Upper lobe of left lung (tissue), 6 donors: ENCODE measurements around the gene PRKCE. TPM values are rescaled to one million over a fixed set of nuclear protein-coding genes. Genes with fewer than 3 reads are reported as not detected.
A peak's percentile ranks its signal among the peaks of the same experiment; 100 is the strongest.

Experiments used
- ATAC-seq, 2 donors: fragments of 200-7000 bp; cut with Tn5 transposase; one replicate each; pipeline ENCODE4 v1.9.1; 2022; ENCODE audit warnings: mild to moderate bottlenecking in 2 of 2, moderate library complexity in 2 of 2; ENCODE audit not compliant: low FRiP score in 2 of 2
- DNase-seq, 2 donors: peaks; one replicate each; pipeline ENCODE4 v3.0.0-alpha.2; 2019 to 2020
- H3K27ac ChIP-seq, 4 donors: fragments of 200-600 bp; sonication (generic); one replicate each; pipeline ENCODE4 v1.5.1; 2016 to 2019
- H3K27me3 ChIP-seq, 4 donors: fragments of 200-600 bp; sonication (generic); one replicate each; pipeline ENCODE4 v1.5.1; 2017 to 2019
- H3K36me3 ChIP-seq, 4 donors: fragments of 200-600 bp; sonication (generic); one replicate each; pipeline ENCODE4 v1.5.1; 2016 to 2019
- H3K4me1 ChIP-seq, 4 donors: fragments of 200-600 bp; sonication (generic); one replicate each; pipeline ENCODE4 v1.5.1; 2018 to 2019
- H3K4me3 ChIP-seq, 4 donors: fragments of 200-600 bp; sonication (generic); one replicate each; pipeline ENCODE4 v1.5.1; 2017 to 2019; ENCODE audit warnings: mild to moderate bottlenecking in 2 of 4, moderate library complexity in 1 of 4
- H3K9me3 ChIP-seq, 4 donors: fragments of 200-600 bp; sonication (generic); one replicate each; pipeline ENCODE4 v1.5.1; 2018 to 2019
- EP300 ChIP-seq, 4 donors: sonication (generic); formaldehyde crosslinking; IDR thresholded peaks; one replicate each; pipeline ENCODE4 v1.5.1; 2017; ENCODE audit warnings: antibody characterized with exemption in 4 of 4, control low read depth in 2 of 4
- POLR2A ChIP-seq, 4 donors: fragments of 450-650 bp; IDR thresholded peaks; one replicate each; pipeline ENCODE4 v1.5.1; 2016 to 2017; ENCODE audit warnings: antibody characterized with exemption in 4 of 4, mild to moderate bottlenecking in 2 of 4
- POLR2AphosphoS5 ChIP-seq, 2 donors: sonication (generic); formaldehyde crosslinking; IDR thresholded peaks; one replicate each; pipeline ENCODE4 v1.5.1; 2017; ENCODE audit warnings: antibody characterized with exemption in 2 of 2
- WGBS, 2 donors: methylation state at CpG; one replicate each; pipeline ENCODE4 v1.1.5; 2017 to 2018; 5-methylcytosine and 5-hydroxymethylcytosine counted together
- total RNA-seq, 6 donors: library from RNA; depleted of rRNA in 4 of 6; stranded (reverse); fragments of >200 nt in 4 of 6; gene quantifications; one replicate each; pipeline versions ENCODE4 v1.1.0 to v1.2.1, GENCODE V29; 2016 to 2021
- TF ChIP-seq, protein P1 (sequence below), 6 experiments: fragments of 450-650 bp in 4 of 6; fragments of 200-600 bp in 2 of 6; sonication (generic) in 2 of 6; IDR thresholded peaks; one replicate each; pipeline ENCODE4 v1.5.1; 2016 to 2019; ENCODE audit warnings: antibody characterized with exemption in 6 of 6
- donor health status: DM: no; HTN: no; CAD: no; lungs with moderate emphysema.
- donor health status: DM: no; HTN: yes; CAD: no; lungs with severe emphysema.

The PRKCE gene
- total RNA-seq, 6 donors from 2014 or later = 54.9 to 124 (median 75.6) TPM

DNA sequence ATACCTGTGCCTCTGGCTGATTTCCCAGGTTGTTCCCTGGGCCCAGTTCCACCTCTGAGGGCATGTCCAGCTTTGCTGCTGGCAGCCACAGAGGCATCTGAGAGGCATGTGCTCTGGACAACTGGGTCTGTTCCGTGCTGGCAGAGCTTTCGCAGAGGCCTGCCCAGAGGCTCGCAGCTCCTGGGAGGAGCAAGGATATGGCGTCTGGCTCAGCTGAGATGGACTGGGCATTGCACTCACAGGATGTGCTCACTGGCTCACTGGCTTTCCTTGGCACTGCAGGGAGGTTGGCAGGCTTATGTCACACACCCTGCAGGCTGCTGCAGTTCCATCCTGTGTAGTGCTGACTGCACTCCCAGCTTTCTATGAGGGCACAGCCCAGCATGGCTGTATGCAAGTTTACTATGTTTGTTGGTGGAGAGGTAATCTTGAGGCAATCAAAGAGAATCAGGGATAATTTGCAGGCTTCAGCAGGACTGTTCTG is 172.3 kb downstream of the PRKCE start:
- H3K4me1 ChIP-seq = peaks cover 50 to 71% (median 57%) of the 10 kb centered on the region in 4 donors
- H3K9me3 ChIP-seq = no peaks in the 10 kb centered on the region
- H3K27ac ChIP-seq = peak overlapping the region; percentile 76 to 87 (median 80)
- TF ChIP-seq, protein P1, sequence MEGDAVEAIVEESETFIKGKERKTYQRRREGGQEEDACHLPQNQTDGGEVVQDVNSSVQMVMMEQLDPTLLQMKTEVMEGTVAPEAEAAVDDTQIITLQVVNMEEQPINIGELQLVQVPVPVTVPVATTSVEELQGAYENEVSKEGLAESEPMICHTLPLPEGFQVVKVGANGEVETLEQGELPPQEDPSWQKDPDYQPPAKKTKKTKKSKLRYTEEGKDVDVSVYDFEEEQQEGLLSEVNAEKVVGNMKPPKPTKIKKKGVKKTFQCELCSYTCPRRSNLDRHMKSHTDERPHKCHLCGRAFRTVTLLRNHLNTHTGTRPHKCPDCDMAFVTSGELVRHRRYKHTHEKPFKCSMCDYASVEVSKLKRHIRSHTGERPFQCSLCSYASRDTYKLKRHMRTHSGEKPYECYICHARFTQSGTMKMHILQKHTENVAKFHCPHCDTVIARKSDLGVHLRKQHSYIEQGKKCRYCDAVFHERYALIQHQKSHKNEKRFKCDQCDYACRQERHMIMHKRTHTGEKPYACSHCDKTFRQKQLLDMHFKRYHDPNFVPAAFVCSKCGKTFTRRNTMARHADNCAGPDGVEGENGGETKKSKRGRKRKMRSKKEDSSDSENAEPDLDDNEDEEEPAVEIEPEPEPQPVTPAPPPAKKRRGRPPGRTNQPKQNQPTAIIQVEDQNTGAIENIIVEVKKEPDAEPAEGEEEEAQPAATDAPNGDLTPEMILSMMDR (IDR thresholded peaks at IDR 0.05) = peak in 1 of 6 experiments; percentile 40
- TF ChIP-seq POLR2AphosphoS5 (IDR thresholded peaks at IDR 0.05) (peak in 1 of 2 donors; percentile 63), EP300 (IDR thresholded peaks at IDR 0.05) (no peak), POLR2A (IDR thresholded peaks at IDR 0.05) (no peak)
- H3K27me3 ChIP-seq = no peaks in the 10 kb centered on the region
- no peaks in the 10 kb centered on the region for H3K36me3 ChIP-seq
- 20% methylated on average over 4 of the region's 4 CpGs; no CpG with 5 or more reads in 1 of the 2 donors for WGBS, 2 donors
- ATAC-seq = peak; percentile 40 to 61
- peak; percentile 25 to 84 for DNase-seq
- H3K4me3 ChIP-seq = no peak overlapping the region

DNA sequence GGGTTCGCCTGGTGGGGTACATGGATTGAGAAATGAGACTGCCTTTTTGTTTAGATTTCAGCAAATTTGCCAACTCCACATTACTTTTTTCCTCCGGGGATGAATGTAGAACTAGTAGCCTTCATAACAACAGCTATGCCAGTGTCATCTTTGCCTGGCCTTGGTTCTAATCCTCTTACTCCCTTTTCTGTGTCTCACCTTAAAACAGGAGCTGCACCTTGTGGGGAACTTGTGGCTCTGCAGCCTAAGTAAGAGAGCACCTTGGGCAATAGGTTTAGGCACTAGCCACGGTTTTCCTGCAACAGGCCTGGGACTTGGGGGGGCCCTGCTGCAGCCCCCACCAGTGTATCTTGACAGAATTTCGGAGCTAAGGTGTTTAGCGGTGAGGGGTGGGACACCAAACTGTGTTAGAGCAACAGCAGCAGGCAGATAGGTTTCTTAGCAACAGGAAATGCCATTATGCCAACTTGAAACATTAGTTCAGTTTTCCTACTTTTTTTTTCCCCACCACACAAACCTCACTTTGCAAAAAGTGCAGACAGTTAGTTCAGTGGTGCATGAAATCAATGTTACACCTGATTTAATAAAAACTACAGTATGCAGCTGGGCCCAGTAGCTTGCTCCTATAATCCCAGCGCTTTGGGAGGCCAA is 173.7 kb downstream of the PRKCE start:
- 71 to 87% methylated on average over 6 of the region's 6 CpGs for WGBS, 2 donors
- ATAC-seq (no peak), DNase-seq (no peak)
- peak overlapping the region in 2 of 4 donors; percentile 2 to 30 for H3K27ac ChIP-seq
- no peak overlapping the region for H3K4me3 ChIP-seq
- H3K27me3 ChIP-seq = no peaks in the 10 kb centered on the region
- H3K4me1 ChIP-seq = peaks cover 39 to 60% (median 50%) of the 10 kb centered on the region in 4 donors
- TF ChIP-seq EP300 (IDR thresholded peaks at IDR 0.05) (no peak), POLR2AphosphoS5 (IDR thresholded peaks at IDR 0.05) (no peak), POLR2A (IDR thresholded peaks at IDR 0.05) (no peak)
- TF ChIP-seq, protein P1 (IDR thresholded peaks at IDR 0.05) = peak in 1 of 6 experiments; percentile 5
- H3K36me3 ChIP-seq = no peaks in the 10 kb centered on the region
- peaks cover 0 to 2% (median under 1%) of the 10 kb centered on the region in 4 donors for H3K9me3 ChIP-seq

DNA sequence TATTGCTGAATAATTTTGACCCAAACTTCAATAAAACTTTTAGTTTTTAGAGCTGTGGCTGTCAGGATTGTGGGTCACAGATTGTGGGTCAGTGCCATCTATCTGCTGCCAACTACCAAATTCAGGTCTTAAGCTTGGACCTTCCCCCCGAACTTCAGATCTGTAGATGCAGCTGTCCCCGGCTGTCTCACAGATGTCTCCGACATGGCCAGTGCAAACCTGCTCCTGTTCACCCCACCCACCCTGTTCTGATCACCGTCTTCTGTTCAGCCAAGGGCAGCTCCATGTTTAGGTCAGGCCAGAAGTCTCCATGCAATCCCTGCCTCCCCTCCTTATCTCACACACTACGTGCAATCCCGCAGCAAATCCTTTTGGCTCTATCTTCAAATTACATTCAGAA is 175.0 kb downstream of the PRKCE start:
- 88 to 90% methylated on average over 6 of the region's 6 CpGs for WGBS, 2 donors
- no peaks in the 10 kb centered on the region for H3K27me3 ChIP-seq
- no peak for ATAC-seq
- peaks cover 5 to 12% (median 7%) of the 10 kb centered on the region in 4 donors for H3K9me3 ChIP-seq
- DNase-seq = no peak
- H3K4me3 ChIP-seq = no peak overlapping the region
- H3K27ac ChIP-seq = no peak overlapping the region
- peaks cover 31 to 47% (median 42%) of the 10 kb centered on the region in 4 donors for H3K4me1 ChIP-seq
- no peaks in the 10 kb centered on the region for H3K36me3 ChIP-seq
- TF ChIP-seq EP300 (IDR thresholded peaks at IDR 0.05) (no peak), POLR2AphosphoS5 (IDR thresholded peaks at IDR 0.05) (no peak), POLR2A (IDR thresholded peaks at IDR 0.05) (no peak)
- TF ChIP-seq, protein P1 (IDR thresholded peaks at IDR 0.05) = no peak

DNA sequence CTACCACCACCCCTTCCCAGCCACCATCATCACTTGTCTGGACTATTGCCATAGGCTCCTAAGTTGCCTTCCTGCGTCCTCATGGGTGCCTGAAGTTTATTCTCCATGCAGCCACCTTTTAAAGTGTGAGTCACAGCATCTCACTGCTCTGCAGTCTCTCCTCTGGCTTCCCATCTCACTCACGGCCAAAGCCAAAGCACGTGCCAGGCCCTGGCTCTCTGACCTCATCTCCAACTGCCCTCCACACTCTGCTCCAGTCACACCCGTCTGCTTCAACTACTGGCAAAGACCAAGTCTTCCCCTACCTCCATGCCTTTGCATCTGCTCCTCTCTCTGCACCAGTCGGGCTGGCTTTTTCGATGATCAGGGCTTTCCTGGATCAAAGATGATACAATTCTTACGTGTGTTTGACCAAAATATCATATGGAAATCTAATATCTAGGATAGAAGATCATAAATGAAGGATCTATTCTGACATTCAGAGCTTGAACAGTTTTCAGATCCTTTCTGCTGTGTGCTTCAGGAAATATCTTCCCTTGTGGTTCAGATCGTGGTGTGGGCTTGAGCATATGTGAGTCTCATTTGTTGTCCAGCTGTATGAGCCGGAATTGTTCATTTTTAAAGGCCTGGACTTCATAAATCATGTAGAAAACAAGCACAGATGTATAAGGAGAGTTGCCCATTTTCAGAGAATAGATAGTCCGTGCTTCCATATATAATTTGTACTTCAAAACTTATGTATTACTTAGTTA is 175.6 kb downstream of the PRKCE start:
- H3K27ac ChIP-seq = no peak overlapping the region
- H3K4me1 ChIP-seq = peaks cover 26 to 41% (median 36%) of the 10 kb centered on the region in 4 donors
- no peaks in the 10 kb centered on the region for H3K36me3 ChIP-seq
- DNase-seq = peak in 1 of 2 donors; percentile 62
- peak; percentile 46 to 81 for ATAC-seq
- no peak for TF ChIP-seq POLR2A (IDR thresholded peaks at IDR 0.05)
- TF ChIP-seq, protein P1 (IDR thresholded peaks at IDR 0.05) = no peak
- peak in 1 of 4 donors; percentile 48 for TF ChIP-seq EP300 (IDR thresholded peaks at IDR 0.05)
- peak in 1 of 2 donors; percentile 43 for TF ChIP-seq POLR2AphosphoS5 (IDR thresholded peaks at IDR 0.05)
- H3K27me3 ChIP-seq = no peaks in the 10 kb centered on the region
- WGBS, 2 donors = 73 to 83% methylated on average over 10 of the region's 10 CpGs
- H3K9me3 ChIP-seq = peaks cover 5 to 12% (median 7%) of the 10 kb centered on the region in 4 donors
- H3K4me3 ChIP-seq = no peak overlapping the region
